PFSK-1 (cell line): ENCODE measurements around the gene DISP3.

Source experiments
- POLR2AphosphoS5 ChIP-seq: IDR thresholded peaks from 2 replicates; pipeline ENCODE4 v1.6.1; 2012; ENCODE audit warnings: low read depth, mild to moderate bottlenecking, control low read depth, low read length, moderate library complexity
- SIN3A ChIP-seq: IDR thresholded peaks from 2 replicates; pipeline ENCODE4 v1.6.1; 2012; ENCODE audit warnings: mild to moderate bottlenecking, low read length, moderate library complexity, borderline replicate concordance; ENCODE audit not compliant: insufficient read depth

- no peak for TF ChIP-seq POLR2AphosphoS5
- no peak for TF ChIP-seq SIN3A
Measured at GRCh38 chr1:11479375-11479979, 522 bp downstream of the DISP3 start.
